ENCODE data around the gene MAMLD1.

MAMLD1 gene

GRCh38 chrX:150355913-150356312 lies 7.2 kb upstream of the MAMLD1 start:
- DNase-seq (ENCODE audit: low read depth, low spot score), result no peak

- no peak for DNase-seq (ENCODE audit: low read depth, low spot score)
These were observed 5.3 kb upstream of the MAMLD1 start for GRCh38 chrX:150357790-150358189.

- DNase-seq (ENCODE audit: low read depth, low spot score), result no peak
These were observed 4.5 kb upstream of the MAMLD1 start for GRCh38 chrX:150358651-150359050.

GRCh38 chrX:150360331-150360730 lies 2.8 kb upstream of the MAMLD1 start:
- no peak for DNase-seq (ENCODE audit: low read depth, low spot score)

- DNase-seq (ENCODE audit: low read depth, low spot score), result peak; percentile 42
These were observed 1.9 kb upstream of the MAMLD1 start for GRCh38 chrX:150361070-150361776.

GRCh38 chrX:150361777-150362351 lies 1.3 kb upstream of the MAMLD1 start:
- peak; percentile 47 for DNase-seq (ENCODE audit: low read depth, low spot score)

GRCh38 chrX:150363561-150364346 lies 637 bp downstream of the MAMLD1 start:
- DNase-seq (ENCODE audit: low read depth, low spot score), result peak; percentile 66

GRCh38 chrX:150364347-150365050 lies 1.4 kb downstream of the MAMLD1 start:
- DNase-seq (ENCODE audit: low read depth, low spot score), result peak; percentile 44

GRCh38 chrX:150365051-150365989 lies 2.2 kb downstream of the MAMLD1 start:
- peak; percentile 83 for DNase-seq (ENCODE audit: low read depth, low spot score)

- peak; percentile 70 for DNase-seq (ENCODE audit: low read depth, low spot score)
These were observed 3.1 kb downstream of the MAMLD1 start for GRCh38 chrX:150365990-150366911.

GRCh38 chrX:150366951-150367545 lies 3.9 kb downstream of the MAMLD1 start:
- no peak for DNase-seq (ENCODE audit: low read depth, low spot score)

GRCh38 chrX:150370589-150371312 lies 7.6 kb downstream of the MAMLD1 start:
- no peak for DNase-seq (ENCODE audit: low read depth, low spot score)

GRCh38 chrX:150371877-150372276 lies 8.8 kb downstream of the MAMLD1 start:
- peak; percentile 5 for DNase-seq (ENCODE audit: low read depth, low spot score)

GRCh38 chrX:150372280-150372679 lies 9.2 kb downstream of the MAMLD1 start:
- DNase-seq (ENCODE audit: low read depth, low spot score), result peak; percentile 16

- DNase-seq (ENCODE audit: low read depth, low spot score), result no peak
These were observed 9.6 kb downstream of the MAMLD1 start for GRCh38 chrX:150372756-150373155.

GRCh38 chrX:150375243-150375770 lies 12.2 kb downstream of the MAMLD1 start:
- DNase-seq (ENCODE audit: low read depth, low spot score), result no peak

- no peak for DNase-seq (ENCODE audit: low read depth, low spot score)
These were observed 13.9 kb downstream of the MAMLD1 start for GRCh38 chrX:150377005-150377404.

GRCh38 chrX:150405006-150405405 lies 41.9 kb downstream of the MAMLD1 start:
- peak; percentile 6 for DNase-seq (ENCODE audit: low read depth, low spot score)
